Activated naive CD8-positive, alpha-beta T cell (primary cell): ENCODE measurements around the gene CX3CL1.

Source experiments
- H3K27ac Mint-ChIP-seq: one replicate; pipeline ENCODE4 v1.8.0; 2021; ENCODE audit warnings: mixed read lengths
- H3K27me3 Mint-ChIP-seq: one replicate; pipeline ENCODE4 v1.8.0; 2021; ENCODE audit warnings: mixed read lengths
- H3K36me3 Mint-ChIP-seq: one replicate; pipeline ENCODE4 v1.8.0; 2021; ENCODE audit warnings: mixed read lengths
- H3K4me1 Mint-ChIP-seq: one replicate; pipeline ENCODE4 v1.8.0; 2021; ENCODE audit warnings: low read depth, mixed read lengths
- H3K4me3 Mint-ChIP-seq: one replicate; pipeline ENCODE4 v1.8.0; 2021; ENCODE audit warnings: mild to moderate bottlenecking, mixed read lengths
- H3K9me3 Mint-ChIP-seq: one replicate; pipeline ENCODE4 v1.8.0; 2021; ENCODE audit warnings: low read depth, mixed read lengths

The CX3CL1 gene

GRCh38 chr16:57422026-57422944 lies 50.0 kb downstream of the CX3CL1 start:
- Mint-ChIP-seq H3K27ac (no peak overlapping the region), H3K27me3 (no peaks in the 10 kb centered on the region), H3K9me3 (no peaks in the 10 kb centered on the region), H3K4me3 (no peak overlapping the region), H3K36me3 (no peaks in the 10 kb centered on the region), H3K4me1 (peaks cover 19% of the 10 kb centered on the region)

DNA sequence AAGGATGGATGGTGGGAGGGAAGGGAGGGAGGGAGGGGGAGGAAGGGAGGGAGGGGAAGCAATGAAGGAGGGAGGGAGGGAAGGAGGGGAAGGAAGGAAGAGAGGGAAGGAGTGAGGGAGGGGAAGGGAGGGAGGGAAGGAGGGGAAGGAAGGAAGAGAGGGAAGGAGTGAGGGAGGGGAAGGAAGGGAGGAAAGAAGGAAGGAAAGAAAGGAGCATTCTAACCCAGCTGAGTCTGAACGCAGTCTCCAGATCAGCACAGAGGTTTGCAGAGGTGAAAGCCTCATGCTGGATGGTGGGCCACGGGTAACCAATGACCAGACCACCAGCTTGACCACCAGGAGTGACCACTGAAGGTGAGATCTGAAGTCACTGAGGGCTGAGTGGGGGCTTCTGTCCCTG lies 50.9 kb downstream of the CX3CL1 start:
- Mint-ChIP-seq H3K4me1 (peaks cover 15% of the 10 kb centered on the region), H3K4me3 (no peak overlapping the region), H3K27ac (no peak overlapping the region), H3K27me3 (no peaks in the 10 kb centered on the region), H3K9me3 (no peaks in the 10 kb centered on the region), H3K36me3 (peaks cover 6% of the 10 kb centered on the region)

GRCh38 chr16:57424583-57424982 lies 52.3 kb downstream of the CX3CL1 start:
- H3K27me3 Mint-ChIP-seq: no peaks in the 10 kb centered on the region
- peaks cover 5% of the 10 kb centered on the region for H3K4me1 Mint-ChIP-seq
- no peak overlapping the region for H3K4me3 Mint-ChIP-seq
- H3K9me3 Mint-ChIP-seq: no peaks in the 10 kb centered on the region
- peaks cover 8% of the 10 kb centered on the region for H3K36me3 Mint-ChIP-seq
- H3K27ac Mint-ChIP-seq: no peak overlapping the region

GRCh38 chr16:57426356-57426755 lies 54.1 kb downstream of the CX3CL1 start:
- Mint-ChIP-seq H3K4me3 (no peak overlapping the region), H3K4me1 (peaks cover 3% of the 10 kb centered on the region), H3K27ac (no peak overlapping the region), H3K27me3 (no peaks in the 10 kb centered on the region), H3K9me3 (no peaks in the 10 kb centered on the region), H3K36me3 (peaks cover 10% of the 10 kb centered on the region)

GRCh38 chr16:57427307-57427706 lies 55.0 kb downstream of the CX3CL1 start:
- Mint-ChIP-seq H3K27me3 (no peaks in the 10 kb centered on the region), H3K36me3 (peaks cover 10% of the 10 kb centered on the region), H3K4me1 (peaks cover 4% of the 10 kb centered on the region), H3K27ac (no peak overlapping the region), H3K9me3 (no peaks in the 10 kb centered on the region), H3K4me3 (no peak overlapping the region)

- Mint-ChIP-seq H3K9me3 (no peaks in the 10 kb centered on the region), H3K36me3 (peaks cover 10% of the 10 kb centered on the region), H3K4me1 (peaks cover 6% of the 10 kb centered on the region), H3K27ac (no peak overlapping the region), H3K4me3 (no peak overlapping the region), H3K27me3 (no peaks in the 10 kb centered on the region)
These were observed 55.5 kb downstream of the CX3CL1 start for GRCh38 chr16:57427824-57428223.

GRCh38 chr16:57430955-57431354 lies 58.7 kb downstream of the CX3CL1 start:
- Mint-ChIP-seq H3K4me1 (peaks cover 34% of the 10 kb centered on the region), H3K36me3 (peaks cover 19% of the 10 kb centered on the region), H3K27ac (no peak overlapping the region), H3K4me3 (no peak overlapping the region), H3K9me3 (no peaks in the 10 kb centered on the region), H3K27me3 (no peaks in the 10 kb centered on the region)

GRCh38 chr16:57432505-57432904 lies 60.2 kb downstream of the CX3CL1 start:
- H3K4me1 Mint-ChIP-seq: peaks cover 35% of the 10 kb centered on the region
- H3K9me3 Mint-ChIP-seq: no peaks in the 10 kb centered on the region
- H3K36me3 Mint-ChIP-seq: peaks cover 18% of the 10 kb centered on the region
- H3K27me3 Mint-ChIP-seq: no peaks in the 10 kb centered on the region
- H3K27ac Mint-ChIP-seq: peak overlapping the region; percentile 83
- H3K4me3 Mint-ChIP-seq: no peak overlapping the region

DNA sequence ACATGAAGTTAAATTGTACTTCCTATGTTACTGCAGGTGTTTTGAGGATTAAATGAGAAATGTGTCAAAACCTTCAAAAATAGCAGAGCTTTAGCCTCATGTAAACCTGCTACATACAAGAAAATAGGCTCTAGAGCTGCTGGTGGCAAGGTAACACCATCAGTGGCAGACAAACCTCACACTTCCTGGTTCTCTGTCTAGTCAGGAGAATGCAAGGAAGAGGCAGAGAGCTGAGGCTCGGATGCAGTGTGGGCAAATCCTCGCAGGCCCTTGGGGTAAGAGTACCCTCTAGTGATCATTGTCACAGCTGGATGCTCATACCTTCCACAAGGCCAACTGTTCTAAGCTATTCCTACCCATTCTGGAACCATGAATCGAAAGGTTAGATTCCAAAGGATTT lies 60.7 kb downstream of the CX3CL1 start:
- Mint-ChIP-seq H3K4me1 (peaks cover 35% of the 10 kb centered on the region), H3K9me3 (no peaks in the 10 kb centered on the region), H3K27ac (peak overlapping the region; percentile 83), H3K36me3 (peaks cover 13% of the 10 kb centered on the region), H3K27me3 (no peaks in the 10 kb centered on the region), H3K4me3 (peak overlapping the region; percentile 58)

- Mint-ChIP-seq H3K9me3 (no peaks in the 10 kb centered on the region), H3K27ac (peak overlapping the region; percentile 83), H3K4me1 (peaks cover 35% of the 10 kb centered on the region), H3K4me3 (peak overlapping the region; percentile 7), H3K36me3 (peaks cover 22% of the 10 kb centered on the region), H3K27me3 (no peaks in the 10 kb centered on the region)
These were observed 61.7 kb downstream of the CX3CL1 start for GRCh38 chr16:57434003-57434402.
